ENCODE measurements around the gene PTPRD.

- TF ChIP-seq CTCF (IDR thresholded peaks at IDR 0.05 in 8 of 11, conservative IDR thresholded peaks at IDR 0.05 in 3 of 11) (no peak), POLR2AphosphoS5 (IDR thresholded peaks at IDR 0.05) (no peak)
These were observed 1734.9 kb downstream of the PTPRD start for GRCh38 chr9:8877753-8878494.
